H1 (cell line): ENCODE results near the gene TOB2. TPM values are rescaled to one million over a fixed set of nuclear protein-coding genes. Genes with fewer than 3 reads are reported as not detected.

Source experiments
- CTCF ChIA-PET: fragments of 300-600 bp; sonication (Branson Sonifier 250); formaldehyde crosslinking; loops from one replicate; lab custom pipeline; 2021; ENCODE audit not compliant: partially characterized antibody; lab: Charles Lee
- POLR2A ChIA-PET: fragments of 300-600 bp; sonication (Branson Sonifier 250); formaldehyde crosslinking; loops from one replicate; lab custom pipeline; 2021; ENCODE audit warnings: inconsistent platforms; ENCODE audit not compliant: partially characterized antibody; lab: Charles Lee
- DNase-seq, 2 experiments: peaks; one replicate each; pipeline versions ENCODE4 v3.0.0 to v3.0.0-alpha.2; 2010 to 2022; ENCODE audit warnings: low spot score in 2 of 2, low read depth in 1 of 2, mixed read lengths in 1 of 2
- FAIRE-seq: peaks from 2 replicates; lab custom pipeline; 2011; peaks lifted over from hg19 to GRCh38; lab: Jason Lieb, UNC
- H2AFZ ChIP-seq: 2 replicates; pipeline ENCODE4 v1.8.1; 2012; ENCODE audit warnings: low read length, inconsistent platforms
- H2AK5ac ChIP-seq: 2 replicates; pipeline ENCODE4 v1.6.1; 2013; ENCODE audit warnings: low read depth, low read length
- H2BK120ac ChIP-seq: replicated peaks from 2 replicates; pipeline ENCODE3; 2013; ENCODE audit warnings: low read depth, low read length, inconsistent platforms
- H2BK12ac ChIP-seq: 2 replicates; pipeline ENCODE4 v1.6.1; 2013; ENCODE audit warnings: low read depth, low read length
- H2BK15ac ChIP-seq: 2 replicates; pipeline ENCODE4 v1.6.1; 2013; ENCODE audit warnings: low read length
- H2BK20ac ChIP-seq: 2 replicates; pipeline ENCODE4 v1.6.1; 2013; ENCODE audit warnings: low read length
- H2BK5ac ChIP-seq: 2 replicates; pipeline ENCODE4 v1.6.1; 2013; ENCODE audit warnings: low read depth, low read length
- H3K14ac ChIP-seq: 2 replicates; pipeline ENCODE4 v1.6.1; 2013; ENCODE audit warnings: inconsistent platforms; ENCODE audit not compliant: insufficient read length
- H3K18ac ChIP-seq: 2 replicates; pipeline ENCODE4 v1.6.1; 2013; ENCODE audit warnings: low read length; ENCODE audit errors: extremely low read depth
- H3K23ac ChIP-seq: 2 replicates; pipeline ENCODE4 v1.6.1; 2013; ENCODE audit warnings: inconsistent platforms; ENCODE audit not compliant: insufficient read length
- H3K23me2 ChIP-seq: 2 replicates; pipeline ENCODE4 v1.6.1; 2013; ENCODE audit warnings: low read depth, low read length
- H3K27ac ChIP-seq: 2 replicates; pipeline ENCODE4 v1.6.1; 2011; ENCODE audit warnings: low read depth, low read length, inconsistent platforms
- H3K27me3 ChIP-seq, 4 experiments: replicated peaks in 1 of 4; 1 replicate in 1 of 4; 2 replicates in 3 of 4; pipeline versions ENCODE4 v1.6.1 to v1.8.1; 2011 to 2013; ENCODE audit warnings: low read length in 3 of 4, mild to moderate bottlenecking in 3 of 4, inconsistent platforms in 2 of 4, mixed read lengths in 2 of 4, moderate library complexity in 1 of 4; ENCODE audit not compliant: control insufficient read depth in 3 of 4, insufficient read depth in 3 of 4; ENCODE audit errors: extremely low read depth in 1 of 4
- H3K36me3 ChIP-seq, 4 experiments: 2 replicates each; pipeline versions ENCODE4 v1.6.1 to v1.8.1; 2011 to 2013; ENCODE audit warnings: mild to moderate bottlenecking in 4 of 4, low read length in 3 of 4, moderate library complexity in 2 of 4, control low read depth in 1 of 4, inconsistent platforms in 1 of 4; ENCODE audit not compliant: insufficient read depth in 4 of 4, control insufficient read depth in 2 of 4
- H3K4ac ChIP-seq: replicated peaks from 2 replicates; pipeline ENCODE3; 2013; ENCODE audit warnings: low read length, low read depth, mixed read lengths, inconsistent platforms; ENCODE audit not compliant: insufficient read length
- H3K4me1 ChIP-seq, 4 experiments: replicated peaks in 1 of 4; 1 replicate in 1 of 4; 2 replicates in 3 of 4; pipeline versions ENCODE4 v1.6.1 to v1.8.1; 2011 to 2013; ENCODE audit warnings: low read length in 3 of 4, inconsistent platforms in 2 of 4, mixed read lengths in 1 of 4; ENCODE audit not compliant: insufficient read depth in 4 of 4, control insufficient read depth in 3 of 4
- H3K4me2 ChIP-seq, 2 experiments: 2 replicates each; pipeline versions ENCODE4 v1.6.1 to v1.8.1; 2011 to 2013; ENCODE audit warnings: low read depth in 2 of 2, low read length in 2 of 2, control low read depth in 1 of 2, inconsistent platforms in 1 of 2, mild to moderate bottlenecking in 1 of 2; ENCODE audit not compliant: insufficient read depth in 1 of 2
- H3K4me3 ChIP-seq, 4 experiments: fragments of 200-600, 300-600 bp in 1 of 4; sonication (generic), shearing (Covaris generic), sonication (Bioruptor Twin) in 1 of 4; 2 replicates each; pipeline versions ENCODE4 v1.5.1 to v1.8.1; 2011 to 2016; ENCODE audit warnings: low read length in 4 of 4, low read depth in 3 of 4, control low read depth in 2 of 4, inconsistent platforms in 2 of 4, mild to moderate bottlenecking in 2 of 4, mixed read lengths in 1 of 4, moderate library complexity in 1 of 4; ENCODE audit not compliant: insufficient read depth in 2 of 4; ENCODE audit errors: extremely low read depth in 1 of 4
- H3K56ac ChIP-seq: replicated peaks from 2 replicates; pipeline ENCODE3; 2013; ENCODE audit warnings: low read depth, mild to moderate bottlenecking, mixed read lengths, low read length, inconsistent platforms; ENCODE audit not compliant: insufficient read length
- H3K79me1 ChIP-seq: 2 replicates; pipeline ENCODE4 v1.6.1; 2013; ENCODE audit warnings: low read depth, low read length, control low read depth
- H3K79me2 ChIP-seq, 2 experiments: 2 replicates each; pipeline versions ENCODE4 v1.6.1 to v1.8.1; 2012 to 2013; ENCODE audit warnings: low read length in 2 of 2, mild to moderate bottlenecking in 2 of 2, inconsistent platforms in 1 of 2; ENCODE audit not compliant: insufficient read depth in 2 of 2, control insufficient read depth in 1 of 2
- H3K9ac ChIP-seq, 4 experiments: replicated peaks in 1 of 4; 1 replicate in 1 of 4; 2 replicates in 3 of 4; pipeline versions ENCODE4 v1.6.1 to v1.8.1; 2011 to 2013; ENCODE audit warnings: low read depth in 3 of 4, low read length in 3 of 4, control low read depth in 2 of 4, mild to moderate bottlenecking in 2 of 4, moderate library complexity in 2 of 4, inconsistent platforms in 1 of 4; ENCODE audit errors: extremely low read depth in 1 of 4
- H3K9me3 ChIP-seq, 2 experiments: 2 replicates each; pipeline versions ENCODE4 v1.6.1 to v1.8.1; 2012 to 2013; ENCODE audit warnings: mild to moderate bottlenecking in 2 of 2, moderate library complexity in 2 of 2, control low read depth in 1 of 2, inconsistent platforms in 1 of 2, low read depth in 1 of 2, low read length in 1 of 2, mixed read lengths in 1 of 2; ENCODE audit not compliant: insufficient read depth in 2 of 2
- H4K20me1 ChIP-seq, 2 experiments: replicated peaks in 1 of 2; 2 replicates each; pipeline versions ENCODE3 to v1.8.1; 2011 to 2013; ENCODE audit warnings: inconsistent platforms in 2 of 2, low read length in 2 of 2, mild to moderate bottlenecking in 1 of 2; ENCODE audit not compliant: insufficient read depth in 2 of 2, control insufficient read depth in 1 of 2
- H4K5ac ChIP-seq: 2 replicates; pipeline ENCODE4 v1.6.1; 2013; ENCODE audit warnings: low read length, low read depth, mixed read lengths, inconsistent platforms; ENCODE audit not compliant: insufficient read length
- H4K8ac ChIP-seq: 2 replicates; pipeline ENCODE4 v1.8.0; 2013; ENCODE audit warnings: mild to moderate bottlenecking, moderate library complexity, low read length, inconsistent platforms; ENCODE audit not compliant: insufficient read depth; ENCODE audit errors: extremely low read depth
- H4K91ac ChIP-seq: replicated peaks from 2 replicates; pipeline ENCODE3; 2013; ENCODE audit warnings: low read length, mixed read lengths, inconsistent platforms; ENCODE audit not compliant: insufficient read length
- CBX5 ChIP-seq: fragments of 300-800, 300-1000 bp; sonication (generic); IDR thresholded peaks from 2 replicates; pipeline ENCODE4 v1.7.1; 2016; ENCODE audit warnings: antibody characterized with exemption, low read length, low read depth
- CREB1 ChIP-seq: IDR thresholded peaks from 2 replicates; pipeline ENCODE4 v1.6.1; 2012; ENCODE audit warnings: inconsistent platforms
- GTF2F1 ChIP-seq: IDR thresholded peaks from 2 replicates; pipeline ENCODE4 v1.6.1; 2012; ENCODE audit warnings: low read depth, low read length, improper control_type of control experiment, borderline replicate concordance
- HDAC6 ChIP-seq: IDR thresholded peaks from one replicate; pipeline ENCODE4 v1.7.1; 2012; ENCODE audit warnings: low read depth, mild to moderate bottlenecking, inconsistent platforms, low read length, moderate library complexity
- MAFK ChIP-seq: IDR thresholded peaks from 2 replicates; pipeline ENCODE4 v1.6.1; 2012; ENCODE audit warnings: low read depth, mild to moderate bottlenecking, improper control_type of control experiment, low read length
- MAX ChIP-seq: IDR thresholded peaks from 2 replicates; pipeline ENCODE4 v1.6.1; 2012; ENCODE audit warnings: inconsistent platforms
- RAD21 ChIP-seq, 2 experiments: IDR thresholded peaks in 1 of 2; conservative IDR thresholded peaks in 1 of 2; 2 replicates each; pipeline ENCODE4 v1.6.1; 2011; ENCODE audit warnings: low read depth in 2 of 2, low read length in 2 of 2, improper control_type of control experiment in 1 of 2, inconsistent platforms in 1 of 2, mild to moderate bottlenecking in 1 of 2, moderate library complexity in 1 of 2
- RFX5 ChIP-seq: IDR thresholded peaks from 2 replicates; pipeline ENCODE4 v1.6.1; 2011; ENCODE audit warnings: low read depth, low read length, improper control_type of control experiment, borderline replicate concordance
- SP1 ChIP-seq: IDR thresholded peaks from 2 replicates; pipeline ENCODE4 v1.6.1; 2011; ENCODE audit warnings: low read depth, low read length
- SRF ChIP-seq: IDR thresholded peaks from 2 replicates; pipeline ENCODE4 v1.6.1; 2011; ENCODE audit warnings: mild to moderate bottlenecking, low read depth, low read length, moderate library complexity
- SUZ12 ChIP-seq: fragments of 200-600 bp; sonication (generic); IDR thresholded peaks from 2 replicates; pipeline ENCODE4 v1.6.1; 2012; ENCODE audit warnings: mild to moderate bottlenecking, inconsistent platforms, low read length, moderate library complexity, mixed read lengths
- ZNF274 ChIP-seq: IDR thresholded peaks from 2 replicates; pipeline ENCODE4 v1.7.0; 2012; ENCODE audit warnings: low read length, borderline replicate concordance; ENCODE audit errors: extremely low read depth
- WGBS, 2 experiments: shearing (Covaris generic) in 1 of 2; methylation state at CpG; one replicate each; pipeline versions ENCODE4 v1.1.6 to v1.1.7; 2013 to 2015; ENCODE audit warnings: low lambda C conversion rate in 2 of 2, mixed read lengths in 2 of 2, inconsistent platforms in 1 of 2, low coverage in 1 of 2, missing lambda C conversion rate in 1 of 2; ENCODE audit not compliant: insufficient replicate concordance in 2 of 2, insufficient coverage in 1 of 2, insufficient read length in 1 of 2; ENCODE audit errors: extremely low coverage in 1 of 2, missing lambda C conversion rate in 1 of 2; 5-methylcytosine and 5-hydroxymethylcytosine counted together
- polyA plus RNA-seq, 7 experiments: library from polyadenylated mRNA; depleted of rRNA in 3 of 7; stranded (reverse) in 5 of 7; unstranded in 2 of 7; fragments of >200 nt in 5 of 7; fragments of 200-250 nt in 2 of 7; gene quantifications; 1 replicate in 5 of 7; 2 replicates in 1 of 7; 4 replicates in 1 of 7; pipeline versions ENCODE4 v1.2.1 to v1.2.3, GENCODE V29; 2011 to 2013; ENCODE audit warnings: missing spikeins in 2 of 7, mixed read lengths in 2 of 7
- total RNA-seq: library from RNA; stranded (reverse); fragmentation: NEBNext Ultra II Directional; extraction: Animal tissue kit (Norgen Biotek cat#: 25700); gene quantifications from 2 replicates; pipeline ENCODE4 v1.2.1, GENCODE V29; 2021

Gene TOB2
- total and polyA plus RNA-seq, 2 of the 8 experiments (the other 6 are each of a cell fraction or from before 2014, with no cell fraction given): 27.0 to 54.1 TPM

GRCh38 chr22:41417622-41418390 lies 28.8 kb downstream of the TOB2 start:
- H2AFZ ChIP-seq: no peak overlapping the region
- no peak overlapping the region for H3K27ac ChIP-seq
- no peaks in the 10 kb centered on the region for H3K9me3 ChIP-seq
- H3K23me2 ChIP-seq: peaks cover 8% of the 10 kb centered on the region; the same call in 1 of the 2 replicates
- H3K18ac ChIP-seq: no peak overlapping the region
- H3K4me3 ChIP-seq: no peak overlapping the region
- FAIRE-seq (no peak), DNase-seq (no peak)
- H2BK20ac ChIP-seq: no peak overlapping the region
- H3K4ac ChIP-seq: no peak overlapping the region
- ChIA-PET CTCF (interaction anchor here (1.5 to 3.4 kb wide), 5 partner anchors 10 to 100 kb away, joined by 4 to 22 read pairs (median 6); no protein-coding TSS in a partner anchor), POLR2A (interaction anchor here (0.9 to 5.6 kb wide), 7 partner anchors 8 to 51 kb away, joined by 3 to 33 read pairs (median 3); partner anchors contain the start of genes ACO2, PHF5A and TOB2)
- H2BK120ac ChIP-seq: no peak overlapping the region
- 0 out of 2 replicates have a peak overlapping the region, but pooled peaks have one; percentile 17 for H2BK12ac ChIP-seq
- peaks cover 0 to 10% (median 9%) of the 10 kb centered on the region in 4 experiments; a peak in 6 of 7 replicates for H3K4me1 ChIP-seq
- no peak overlapping the region for H4K91ac ChIP-seq
- H2BK15ac ChIP-seq: no peak overlapping the region
- 0 out of 2 replicates have a peak overlapping the region, but pooled peaks have one; percentile 24 for H2AK5ac ChIP-seq
- H3K79me2 ChIP-seq: no peaks in the 10 kb centered on the region
- H3K23ac ChIP-seq: no peak overlapping the region
- H4K5ac ChIP-seq: no peak overlapping the region
- H3K79me1 ChIP-seq: peaks cover 4% of the 10 kb centered on the region
- no peak overlapping the region for H3K56ac ChIP-seq
- no peak overlapping the region for H3K4me2 ChIP-seq
- no peak overlapping the region for H4K8ac ChIP-seq
- H4K20me1 ChIP-seq: peaks cover 0 to 3% of the 10 kb centered on the region in 2 experiments
- H3K9ac ChIP-seq: no peak overlapping the region
- no peaks in the 10 kb centered on the region; a peak in 1 of 7 replicates for H3K27me3 ChIP-seq
- H3K14ac ChIP-seq: no peak overlapping the region
- H2BK5ac ChIP-seq: no peak overlapping the region
- 90% methylated on average over 13 of the region's 13 CpGs; no CpG with 5 or more reads in 1 of the 2 experiments for WGBS, 2 experiments
- H3K36me3 ChIP-seq: no peaks in the 10 kb centered on the region
- TF ChIP-seq MAX: no peak
- TF ChIP-seq ZNF274: no peak
- no peak for TF ChIP-seq CREB1
- no peak for TF ChIP-seq SRF
- TF ChIP-seq GTF2F1: no peak
- no peak for TF ChIP-seq SP1
- TF ChIP-seq RFX5: no peak
- no peak for TF ChIP-seq CBX5
- TF ChIP-seq RAD21 (IDR thresholded peaks at IDR 0.05 in 1 of 2, conservative IDR thresholded peaks at IDR 0.05 in 1 of 2; ENCODE audit: low read depth in 2 of 2, low read length in 2 of 2): no peak
- TF ChIP-seq SUZ12: no peak
- no peak for TF ChIP-seq MAFK
- no peak for TF ChIP-seq HDAC6
